Progenitor cell of endocrine pancreas (in vitro differentiated cells): ENCODE data around the gene TEAD1. TPM values are rescaled to one million over a fixed set of nuclear protein-coding genes. Genes with fewer than 3 reads are reported as not detected.

ENCODE experiments used
- DNase-seq: peaks from one replicate; pipeline ENCODE4 v3.0.0; 2021; ENCODE audit warnings: low spot score; ENCODE audit not compliant: unreplicated experiment
- H3K27ac Mint-ChIP-seq: 2 replicates; pipeline ENCODE4 v1.8.0; 2021; ENCODE audit warnings: mild to moderate bottlenecking, moderate library complexity, mixed read lengths
- H3K27me3 Mint-ChIP-seq: 2 replicates; pipeline ENCODE4 v1.8.0; 2021; ENCODE audit warnings: mixed read lengths
- H3K36me3 Mint-ChIP-seq: 2 replicates; pipeline ENCODE4 v1.8.0; 2022; ENCODE audit warnings: mixed read lengths; ENCODE audit not compliant: insufficient read depth
- H3K4me1 Mint-ChIP-seq: 2 replicates; pipeline ENCODE4 v1.8.0; 2021; ENCODE audit warnings: low read depth, mixed read lengths
- H3K4me3 Mint-ChIP-seq: 2 replicates; pipeline ENCODE4 v1.8.0; 2021; ENCODE audit warnings: low read depth, mild to moderate bottlenecking, moderate library complexity, mixed read lengths
- H3K9me3 Mint-ChIP-seq: 2 replicates; pipeline ENCODE4 v1.8.0; 2021; ENCODE audit warnings: low read depth, mixed read lengths
- CTCF ChIP-seq: fragments of 200-600 bp; sonication (generic); IDR thresholded peaks from one replicate; pipeline ENCODE4 v1.5.0; 2021; ENCODE audit warnings: antibody characterized with exemption, mild to moderate bottlenecking; ENCODE audit not compliant: unreplicated experiment
- total RNA-seq: library from RNA; stranded (reverse); gene quantifications from 2 replicates; pipeline ENCODE4 v1.2.1, GENCODE V29; 2021

Gene TEAD1
- total RNA-seq, 1 donor from 2014 or later = 92.4 TPM

DNA sequence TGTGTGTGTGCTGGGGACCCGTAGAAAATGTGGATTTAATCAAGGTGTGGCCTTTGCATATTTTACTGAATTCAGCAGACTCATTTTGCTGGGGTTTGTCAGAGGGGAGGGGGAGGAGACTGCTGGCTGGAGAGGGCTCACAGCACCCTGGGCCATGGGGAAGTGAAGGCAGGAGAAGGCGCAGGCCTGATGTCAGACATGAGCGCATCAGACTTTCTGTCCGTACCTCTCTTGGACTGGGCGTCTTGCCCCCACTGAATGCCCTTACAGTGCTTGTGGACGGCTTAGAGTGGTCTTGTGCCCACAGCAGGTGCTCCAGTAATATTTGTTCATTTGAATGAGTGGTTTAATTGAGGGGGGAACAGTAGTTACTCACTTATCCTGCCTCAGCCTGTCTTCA lies 75.2 kb downstream of the TEAD1 start:
- peak overlapping the region; percentile 70 for H3K27ac Mint-ChIP-seq
- no peak for TF ChIP-seq CTCF
- H3K4me1 Mint-ChIP-seq = peaks cover 68% of the 10 kb centered on the region
- no peaks in the 10 kb centered on the region for H3K27me3 Mint-ChIP-seq
- no peak for DNase-seq
- H3K36me3 Mint-ChIP-seq = no peaks in the 10 kb centered on the region
- H3K9me3 Mint-ChIP-seq = no peaks in the 10 kb centered on the region
- H3K4me3 Mint-ChIP-seq = no peak overlapping the region

GRCh38 chr11:12750181-12750580 lies 76.0 kb downstream of the TEAD1 start:
- DNase-seq = no peak
- H3K27me3 Mint-ChIP-seq = no peaks in the 10 kb centered on the region
- H3K27ac Mint-ChIP-seq = peak overlapping the region; percentile 46
- no peaks in the 10 kb centered on the region for H3K36me3 Mint-ChIP-seq
- H3K9me3 Mint-ChIP-seq = no peaks in the 10 kb centered on the region
- no peak for TF ChIP-seq CTCF
- H3K4me1 Mint-ChIP-seq = peaks cover 65% of the 10 kb centered on the region
- no peak overlapping the region for H3K4me3 Mint-ChIP-seq

- Mint-ChIP-seq H3K4me1 (peaks cover 62% of the 10 kb centered on the region), H3K4me3 (no peak overlapping the region), H3K27ac (no peak overlapping the region), H3K27me3 (no peaks in the 10 kb centered on the region), H3K36me3 (no peaks in the 10 kb centered on the region), H3K9me3 (no peaks in the 10 kb centered on the region)
- DNase-seq = no peak
- peak; percentile 20 for TF ChIP-seq CTCF
Measured at GRCh38 chr11:12752868-12753524, 78.8 kb downstream of the TEAD1 start.

DNA sequence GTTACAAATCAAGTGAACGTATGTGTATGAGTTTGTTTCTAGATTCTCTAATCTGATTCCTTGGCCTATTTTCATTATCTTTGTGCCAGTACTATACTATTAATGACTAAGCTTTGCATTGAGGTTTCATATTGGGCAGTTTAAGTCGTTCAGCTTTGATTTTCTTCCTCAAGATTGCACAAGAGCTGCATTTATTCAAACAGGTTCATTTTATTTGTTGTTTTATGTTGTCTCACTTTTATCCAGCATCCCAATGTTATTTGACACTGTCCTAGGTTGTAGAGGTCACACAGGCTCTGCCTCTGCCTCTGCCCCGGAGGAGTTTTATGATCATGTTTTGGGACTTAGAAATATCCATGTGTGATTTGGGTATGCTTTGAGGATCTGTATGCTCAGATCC lies 79.8 kb downstream of the TEAD1 start:
- Mint-ChIP-seq H3K4me1 (peaks cover 52% of the 10 kb centered on the region), H3K27ac (no peak overlapping the region), H3K27me3 (no peaks in the 10 kb centered on the region), H3K9me3 (no peaks in the 10 kb centered on the region), H3K36me3 (no peaks in the 10 kb centered on the region), H3K4me3 (no peak overlapping the region)
- DNase-seq = no peak
- no peak for TF ChIP-seq CTCF

GRCh38 chr11:12754582-12755234 lies 80.5 kb downstream of the TEAD1 start:
- Mint-ChIP-seq H3K27me3 (no peaks in the 10 kb centered on the region), H3K4me3 (no peak overlapping the region), H3K27ac (no peak overlapping the region), H3K36me3 (no peaks in the 10 kb centered on the region), H3K4me1 (peaks cover 45% of the 10 kb centered on the region), H3K9me3 (no peaks in the 10 kb centered on the region)
- DNase-seq = no peak
- no peak for TF ChIP-seq CTCF
